ENCODE results near the gene CELF1. TPM values are rescaled to one million over a fixed set of nuclear protein-coding genes. Genes with fewer than 3 reads are reported as not detected.

Gene CELF1
- total RNA-seq, 2 experiments from 2014 or later: 103 to 111 TPM

GRCh38 chr11:47587723-47588326, 34.9 kb upstream of the CELF1 start:
- DNase-seq: peak in 3 of 14 experiments; percentile 7 to 49 (median 40)
- H3K4me1 ChIP-seq (ENCODE audit: insufficient read depth, low read length): no peaks in the 10 kb centered on the region
- Mint-ChIP-seq H3K27ac (no peak overlapping the region), H3K4me3 (no peak overlapping the region), H3K9me3 (no peaks in the 10 kb centered on the region), H3K4me1 (ENCODE audit: low read depth) (no peaks in the 10 kb centered on the region), H3K36me3 (ENCODE audit: low read depth) (peaks cover 23% of the 10 kb centered on the region), H3K27me3 (peaks cover 6% of the 10 kb centered on the region)
- H3K9me3 ChIP-seq (ENCODE audit: control insufficient read depth in 1 of 2, insufficient read depth in 1 of 2, low read length in 2 of 2): no peaks in the 10 kb centered on the region
- H3K4me3 ChIP-seq (ENCODE audit: low read length): no peak overlapping the region
- no peak for ATAC-seq (ENCODE audit: poor library complexity)
- POLR2A ChIA-PET: no interaction called here
- peaks cover 23% of the 10 kb centered on the region for H3K36me3 ChIP-seq (ENCODE audit: insufficient read depth, low read length)
- CTCF ChIA-PET: no interaction called here
- peaks cover 4 to 9% of the 10 kb centered on the region in 2 experiments for H3K27me3 ChIP-seq (ENCODE audit: control insufficient read depth in 1 of 2, insufficient read depth in 2 of 2, low read length in 2 of 2)
- intact Hi-C loops (cut with DNase I, micrococcal nuclease): loop anchor here in 1 of 2 experiments (10.0 kb wide), 1 partner anchor 343 kb away; the partner anchor contains the start of gene ACP2
- no peak overlapping the region for H3K27ac ChIP-seq (ENCODE audit: low read depth in 1 of 2, low read length in 2 of 2)
- TF ChIP-seq, protein P1, sequence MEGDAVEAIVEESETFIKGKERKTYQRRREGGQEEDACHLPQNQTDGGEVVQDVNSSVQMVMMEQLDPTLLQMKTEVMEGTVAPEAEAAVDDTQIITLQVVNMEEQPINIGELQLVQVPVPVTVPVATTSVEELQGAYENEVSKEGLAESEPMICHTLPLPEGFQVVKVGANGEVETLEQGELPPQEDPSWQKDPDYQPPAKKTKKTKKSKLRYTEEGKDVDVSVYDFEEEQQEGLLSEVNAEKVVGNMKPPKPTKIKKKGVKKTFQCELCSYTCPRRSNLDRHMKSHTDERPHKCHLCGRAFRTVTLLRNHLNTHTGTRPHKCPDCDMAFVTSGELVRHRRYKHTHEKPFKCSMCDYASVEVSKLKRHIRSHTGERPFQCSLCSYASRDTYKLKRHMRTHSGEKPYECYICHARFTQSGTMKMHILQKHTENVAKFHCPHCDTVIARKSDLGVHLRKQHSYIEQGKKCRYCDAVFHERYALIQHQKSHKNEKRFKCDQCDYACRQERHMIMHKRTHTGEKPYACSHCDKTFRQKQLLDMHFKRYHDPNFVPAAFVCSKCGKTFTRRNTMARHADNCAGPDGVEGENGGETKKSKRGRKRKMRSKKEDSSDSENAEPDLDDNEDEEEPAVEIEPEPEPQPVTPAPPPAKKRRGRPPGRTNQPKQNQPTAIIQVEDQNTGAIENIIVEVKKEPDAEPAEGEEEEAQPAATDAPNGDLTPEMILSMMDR (IDR thresholded peaks at IDR 0.05): no peak

DNA sequence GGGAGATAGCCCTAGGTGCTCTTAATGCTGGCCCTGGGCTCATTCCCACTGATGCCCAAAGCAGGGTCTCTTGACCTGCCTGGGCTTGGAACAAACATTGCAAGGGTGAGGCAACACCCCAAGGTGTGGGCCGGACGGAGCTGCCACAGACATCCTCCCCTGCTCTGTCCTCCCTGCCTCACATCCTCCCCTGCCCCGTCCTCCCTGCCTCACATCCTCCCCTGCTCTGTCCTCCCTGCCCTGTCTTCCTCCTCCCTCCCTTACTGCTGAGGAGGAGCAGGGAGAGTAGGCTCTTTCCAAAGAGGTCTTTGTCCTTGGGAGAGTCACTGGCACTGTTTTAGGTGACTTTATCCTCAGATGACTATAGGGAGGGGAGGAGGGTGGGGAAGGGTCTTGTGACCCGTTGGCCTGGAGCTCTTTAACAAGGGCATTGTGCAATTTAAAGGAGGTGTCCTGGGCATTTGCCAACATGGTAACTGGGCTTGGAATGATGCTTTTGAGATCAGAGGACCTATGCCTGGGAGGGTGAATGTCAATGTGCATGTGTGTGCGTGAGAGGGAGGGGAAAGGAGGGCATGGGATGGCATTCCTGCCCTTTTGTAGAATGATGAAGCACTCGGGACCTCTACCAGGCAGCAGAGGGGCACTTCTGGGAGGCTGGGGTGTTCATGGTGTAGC, 34.2 kb upstream of the CELF1 start:
- Mint-ChIP-seq H3K4me3 (no peak overlapping the region), H3K27me3 (no peaks in the 10 kb centered on the region), H3K9me3 (no peaks in the 10 kb centered on the region), H3K27ac (no peak overlapping the region), H3K4me1 (ENCODE audit: low read depth) (no peaks in the 10 kb centered on the region), H3K36me3 (ENCODE audit: low read depth) (peaks cover 29% of the 10 kb centered on the region)
- Histone ChIP-seq H3K9me3 (ENCODE audit: control insufficient read depth in 1 of 2, insufficient read depth in 1 of 2, low read length in 2 of 2) (no peaks in the 10 kb centered on the region), H3K27ac (ENCODE audit: low read depth in 1 of 2, low read length in 2 of 2) (no peak overlapping the region), H3K36me3 (ENCODE audit: insufficient read depth, low read length) (peaks cover 28% of the 10 kb centered on the region), H3K4me3 (ENCODE audit: low read length) (no peak overlapping the region), H3K4me1 (ENCODE audit: insufficient read depth, low read length) (no peaks in the 10 kb centered on the region), H3K27me3 (ENCODE audit: control insufficient read depth in 1 of 2, insufficient read depth in 2 of 2, low read length in 2 of 2) (peaks cover 1 to 4% of the 10 kb centered on the region in 2 experiments)
- intact Hi-C loops (cut with DNase I, micrococcal nuclease): loop anchor here in 1 of 2 experiments (10.0 kb wide), 1 partner anchor 342 kb away; the partner anchor contains the start of gene ACP2
- CTCF ChIA-PET: no interaction called here
- TF ChIP-seq, protein P1 (IDR thresholded peaks at IDR 0.05): no peak
- POLR2A ChIA-PET: no interaction called here
- no peak for DNase-seq
- no peak for ATAC-seq (ENCODE audit: poor library complexity)

- H3K27me3 ChIP-seq (ENCODE audit: control insufficient read depth in 1 of 2, insufficient read depth in 2 of 2, low read length in 2 of 2): no peaks in the 10 kb centered on the region
- no peaks in the 10 kb centered on the region for H3K9me3 ChIP-seq (ENCODE audit: control insufficient read depth in 1 of 2, insufficient read depth in 1 of 2, low read length in 2 of 2)
- H3K27me3 Mint-ChIP-seq: no peaks in the 10 kb centered on the region
- peaks cover 38% of the 10 kb centered on the region for H3K36me3 Mint-ChIP-seq (ENCODE audit: low read depth)
- CTCF ChIA-PET: no interaction called here
- H3K4me3 Mint-ChIP-seq: no peak within 1 kb of the TSS
- peaks cover 37% of the 10 kb centered on the region for H3K36me3 ChIP-seq (ENCODE audit: insufficient read depth, low read length)
- no peaks in the 10 kb centered on the region for H3K4me1 ChIP-seq (ENCODE audit: insufficient read depth, low read length)
- H3K9me3 Mint-ChIP-seq: no peaks in the 10 kb centered on the region
- H3K4me1 Mint-ChIP-seq (ENCODE audit: low read depth): no peaks in the 10 kb centered on the region
- TF ChIP-seq, protein P1 (IDR thresholded peaks at IDR 0.05): no peak
- H3K4me3 ChIP-seq (ENCODE audit: low read length): no peak within 1 kb of the TSS
- ATAC-seq (ENCODE audit: poor library complexity) (no peak), DNase-seq (no peak)
- POLR2A ChIA-PET: no interaction called here
- intact Hi-C loops (cut with DNase I, micrococcal nuclease): loop anchor here in 1 of 2 experiments (10.0 kb wide), 1 partner anchor 341 kb away; the partner anchor contains the start of gene ACP2
- no peak within 1 kb of the TSS for H3K27ac Mint-ChIP-seq
- no peak within 1 kb of the TSS for H3K27ac ChIP-seq (ENCODE audit: low read depth in 1 of 2, low read length in 2 of 2)
Observed at GRCh38 chr11:47586098-47586855, 33.3 kb upstream of the CELF1 start, which contains the start of gene FAM180B. Gene FAM180B, plus strand, starts transcription at chr11:47586678. Its CDS starts 91 bp downstream, at chr11:47586769.
